T follicular helper cell (primary cell): ENCODE results near the gene METTL2B.
A peak's percentile ranks its signal among the peaks of the same experiment; 100 is the strongest.
"Not testable (repeated sequence)": the region's sequence is repeated elsewhere in the genome, so short reads cannot be mapped to it uniquely, and the experiment has no call there.

ENCODE experiments used
- DNase-seq: peaks from one replicate; pipeline ENCODE4 v3.0.0-alpha.2; 2020; ENCODE audit warnings: low read depth

Gene METTL2B

GRCh38 chr7:128454808-128455542 lies 21.6 kb upstream of the METTL2B start:
- no peak for DNase-seq

- peak; percentile 88 for DNase-seq
Measured at GRCh38 chr7:128455543-128456254, 20.8 kb upstream of the METTL2B start, which contains the start of gene HILPDA. HILPDA (plus strand) TSS chr7:128455878; CDS start chr7:128457269, 1,391 bp downstream.

- no peak for DNase-seq
Measured at GRCh38 chr7:128456255-128456725, 20.3 kb upstream of the METTL2B start.

- DNase-seq: not testable (repeated sequence)
Measured at GRCh38 chr7:128457385-128457784, 19.2 kb upstream of the METTL2B start.

GRCh38 chr7:128458956-128459355 lies 17.6 kb upstream of the METTL2B start:
- no peak for DNase-seq

- DNase-seq: peak; percentile 55
Measured at GRCh38 chr7:128459394-128459878, 17.1 kb upstream of the METTL2B start.

- DNase-seq: no peak
Measured at GRCh38 chr7:128462460-128462859, 14.1 kb upstream of the METTL2B start.

- not testable (repeated sequence) for DNase-seq
Measured at GRCh38 chr7:128463345-128463744, 13.2 kb upstream of the METTL2B start.

GRCh38 chr7:128463933-128464332 lies 12.6 kb upstream of the METTL2B start:
- DNase-seq: not testable (repeated sequence)

GRCh38 chr7:128466871-128467270 lies 9.7 kb upstream of the METTL2B start:
- DNase-seq: not testable (repeated sequence)

GRCh38 chr7:128477336-128477690 lies 765 bp downstream of the METTL2B start:
- DNase-seq: not testable (repeated sequence)

- not testable (repeated sequence) for DNase-seq
Measured at GRCh38 chr7:128479082-128479481, 2.5 kb downstream of the METTL2B start.

GRCh38 chr7:128488134-128488533 lies 11.6 kb downstream of the METTL2B start:
- not testable (repeated sequence) for DNase-seq

- DNase-seq: no peak
Measured at GRCh38 chr7:128497405-128497804, 20.9 kb downstream of the METTL2B start.

- DNase-seq: not testable (repeated sequence)
Measured at GRCh38 chr7:128505416-128505815, 28.9 kb downstream of the METTL2B start.

- not testable (repeated sequence) for DNase-seq
Measured at GRCh38 chr7:128506819-128507218, 30.3 kb downstream of the METTL2B start.

- not testable (repeated sequence) for DNase-seq
Measured at GRCh38 chr7:128507321-128507993, 30.9 kb downstream of the METTL2B start.

GRCh38 chr7:128511692-128512091 lies 35.1 kb downstream of the METTL2B start:
- DNase-seq: not testable (repeated sequence)

GRCh38 chr7:128515232-128515631 lies 38.7 kb downstream of the METTL2B start:
- DNase-seq: not testable (repeated sequence)

GRCh38 chr7:128517023-128517422 lies 40.5 kb downstream of the METTL2B start:
- DNase-seq: not testable (repeated sequence)

GRCh38 chr7:128523226-128523931 lies 46.8 kb downstream of the METTL2B start:
- peak; percentile 70 for DNase-seq
